Epithelial cell of alveolus of lung (primary cell): Measurements from ENCODE around the gene DNAH1. TPM values are rescaled to one million over a fixed set of nuclear protein-coding genes. Genes with fewer than 3 reads are reported as not detected.

Experiments used
- total RNA-seq: library from RNA; depleted of rRNA; stranded (reverse); fragments of >200 nt; gene quantifications from 2 replicates; pipeline ENCODE4 v1.2.1, GENCODE V29; 2015

Gene DNAH1
- 0.39 and 0.96 TPM in 2 replicates for total RNA-seq

GRCh38 chr3:52315977-52316764 is at the start of gene DNAH1:
TSS of gene DNAH1 (plus strand) at chr3:52316319. CDS start at chr3:52322443, 6,124 bp downstream.

GRCh38 chr3:52278510-52279069 is 37.5 kb upstream of the DNAH1 start, which contains the start of gene WDR82:
TSS of gene WDR82 (minus strand) at chr3:52278649. CDS start at chr3:52278361, 288 bp downstream.

GRCh38 chr3:52444860-52445793 is 129.0 kb downstream of the DNAH1 start, which contains the start of gene SEMA3G:
TSS of gene SEMA3G (minus strand) at chr3:52445103. CDS start at chr3:52445027, 76 bp downstream.

Other genes starting within 250 kb of the DNAH1 start
- 4.1 and 8.7 TPM in 2 replicates for gene POC1A, start 161.9 kb upstream of the DNAH1 start, total RNA-seq
- gene ALAS1, start 118.2 kb upstream of the DNAH1 start, total RNA-seq, result 45.6 and 45.7 TPM in 2 replicates
- gene TLR9, start 90.7 kb upstream of the DNAH1 start, total RNA-seq, result not detected in 2 replicates
- gene TWF2, start 77.2 kb upstream of the DNAH1 start, total RNA-seq, result 107 and 182 TPM in 2 replicates
- 20.0 and 22.4 TPM in 2 replicates for gene PPM1M, start 70.6 kb upstream of the DNAH1 start, total RNA-seq
- 55.1 and 73.8 TPM in 2 replicates for gene WDR82, start 37.7 kb upstream of the DNAH1 start, total RNA-seq
- 8.4 and 10.2 TPM in 2 replicates for gene GLYCTK, start 28.5 kb upstream of the DNAH1 start, total RNA-seq
- 55.2 and 63.6 TPM in 2 replicates for gene BAP1, start 93.7 kb downstream of the DNAH1 start, total RNA-seq
- 3.1 and 5.2 TPM in 2 replicates for gene PHF7, start 94.3 kb downstream of the DNAH1 start, total RNA-seq
- 0.13 and 0.40 TPM in 2 replicates for gene SEMA3G, start 128.8 kb downstream of the DNAH1 start, total RNA-seq
- 0.26 and 4.8 TPM in 2 replicates for gene TNNC1, start 137.7 kb downstream of the DNAH1 start, total RNA-seq
- gene NISCH, start 139.3 kb downstream of the DNAH1 start, total RNA-seq, result 24.0 and 65.3 TPM in 2 replicates
- gene STAB1, start 179.0 kb downstream of the DNAH1 start, total RNA-seq, result 0.39 and 0.80 TPM in 2 replicates
- gene NT5DC2, start 217.5 kb downstream of the DNAH1 start, total RNA-seq, result 118 and 290 TPM in 2 replicates
- 0.91 TPM in 1 of 2 replicates, not detected in the other for gene UQCC5, start 220.3 kb downstream of the DNAH1 start, total RNA-seq